K562 (cell line): ENCODE data around the gene PRDM16. TPM values are rescaled to one million over a fixed set of nuclear protein-coding genes. Genes with fewer than 3 reads are reported as not detected.

Experiments used
- ATAC-seq: fragments of 200-7000 bp; cut with Tn5 transposase; 3 replicates; pipeline ENCODE4 v1.9.1; 2020; ENCODE audit warnings: moderate library complexity
- BruUV-seq: library from RNA; stranded (reverse); fragments of 400-500 nt; replicated peaks from 2 replicates; lab custom pipeline; 2021; lab: Mats Ljungman, UMichigan
- CTCF ChIA-PET: fragments of 300-600 bp; formaldehyde crosslinking; extraction: SDS; loops from one replicate; lab custom pipeline; 2021; ENCODE audit warnings: low intra/inter-chr PET ratio; lab: Yijun Ruan, JAX
- POLR2A ChIA-PET: fragments of 300-600, 350-650 bp; sonication (Branson Sonifier 250); formaldehyde crosslinking; extraction: SDS; loops from one replicate; lab custom pipeline; 2021; ENCODE audit warnings: antibody characterized with exemption, inconsistent platforms; lab: Yijun Ruan, JAX
- DNase-seq, 4 experiments: peaks; one replicate each; pipeline versions ENCODE4 v3.0.0 to v3.0.0-alpha.2; 2011 to 2018; ENCODE audit warnings: low spot score in 3 of 4, mixed read lengths in 3 of 4; ENCODE audit errors: extremely low read depth in 1 of 4
- FAIRE-seq: peaks from 2 replicates; lab custom pipeline; 2011; peaks lifted over from hg19 to GRCh38; lab: Jason Lieb, UNC
- H2AFZ ChIP-seq: 2 replicates; pipeline ENCODE4 v1.6.0; 2011; ENCODE audit warnings: low read depth, low read length, control low read depth, inconsistent platforms
- H3K27ac ChIP-seq: fragments of 200-600 bp; 3 replicates; pipeline ENCODE4 v1.8.0; 2011; ENCODE audit warnings: low read depth, mild to moderate bottlenecking, control low read depth, inconsistent platforms, low read length, moderate library complexity, mixed read lengths; ENCODE audit errors: extremely low read depth
- H3K27me3 ChIP-seq, 2 experiments: fragments of 300-600 bp in 1 of 2; 2 replicates in 1 of 2; 3 replicates in 1 of 2; pipeline versions ENCODE4 v1.6.0 to v1.8.0; 2011; ENCODE audit warnings: inconsistent platforms in 2 of 2, low read length in 2 of 2, mild to moderate bottlenecking in 1 of 2, mixed read lengths in 1 of 2, moderate library complexity in 1 of 2; ENCODE audit not compliant: control insufficient read depth in 2 of 2, insufficient read depth in 2 of 2
- H3K36me3 ChIP-seq: fragments of 300-600 bp; 3 replicates; pipeline ENCODE4 v1.8.0; 2011; ENCODE audit warnings: mild to moderate bottlenecking, low read length, inconsistent platforms; ENCODE audit not compliant: control insufficient read depth, insufficient read depth
- H3K4me1 ChIP-seq, 2 experiments: fragments of 200-600 bp in 1 of 2; replicated peaks in 1 of 2; 2 replicates in 1 of 2; 3 replicates in 1 of 2; pipeline versions ENCODE4 v1.5.1 to v1.8.0; 2011; ENCODE audit warnings: inconsistent platforms in 2 of 2, low read length in 2 of 2, mild to moderate bottlenecking in 1 of 2, mixed read lengths in 1 of 2, moderate library complexity in 1 of 2; ENCODE audit not compliant: control insufficient read depth in 2 of 2, insufficient read depth in 2 of 2
- H3K4me2 ChIP-seq: 2 replicates; pipeline ENCODE4 v1.6.1; 2011; ENCODE audit warnings: low read length, control low read depth, inconsistent platforms, mixed read lengths; ENCODE audit not compliant: insufficient read depth
- H3K4me3 ChIP-seq: fragments of 200-600 bp; sonication (generic), shearing (Covaris generic); 2 replicates; pipeline ENCODE4 v1.5.1; 2016; ENCODE audit warnings: control low read depth, inconsistent platforms
- H3K79me2 ChIP-seq: fragments of 200-600 bp; 3 replicates; pipeline ENCODE4 v1.8.0; 2011; ENCODE audit warnings: low read length, inconsistent platforms; ENCODE audit not compliant: control insufficient read depth, insufficient read depth
- H3K9ac ChIP-seq, 2 experiments: 2 replicates each; pipeline versions ENCODE4 v1.6.0 to v1.6.1; 2011; ENCODE audit warnings: low read depth in 2 of 2, low read length in 2 of 2, control low read depth in 1 of 2, inconsistent platforms in 1 of 2, mild to moderate bottlenecking in 1 of 2, mixed read lengths in 1 of 2; ENCODE audit not compliant: insufficient read depth in 1 of 2
- H3K9me1 ChIP-seq: one replicate; pipeline ENCODE4 v1.6.0; 2011; ENCODE audit warnings: inconsistent platforms, mild to moderate bottlenecking, low read length, moderate library complexity; ENCODE audit not compliant: control insufficient read depth, insufficient read depth
- H3K9me3 ChIP-seq: replicated peaks from 2 replicates; pipeline ENCODE4 v1.5.1; 2011; ENCODE audit warnings: low read depth, low read length, inconsistent platforms; ENCODE audit not compliant: control insufficient read depth, insufficient read depth
- H4K20me1 ChIP-seq: replicated peaks from 2 replicates; pipeline ENCODE4 v1.6.1; 2011; ENCODE audit warnings: low read length, inconsistent platforms, mixed read lengths; ENCODE audit not compliant: control insufficient read depth, insufficient read depth
- ARID3A ChIP-seq: IDR thresholded peaks from 2 replicates; pipeline ENCODE4 v1.6.1; 2012; ENCODE audit warnings: low read depth, low read length, improper control_type of control experiment, borderline replicate concordance
- DPF2 ChIP-seq: fragments of 450-650 bp; IDR thresholded peaks from 2 replicates; pipeline ENCODE4 v1.6.1; 2016
- FOXP1 ChIP-seq: sonication (generic); formaldehyde crosslinking; IDR thresholded peaks from 2 replicates; pipeline ENCODE4 v1.8.0; 2022; ENCODE audit warnings: mild to moderate bottlenecking, missing genetic modification reagents
- GTF2E2 ChIP-seq: fragments of 200-800 bp; sonication (Bioruptor generic); IDR thresholded peaks from 2 replicates; pipeline ENCODE4 v1.6.1; 2016; ENCODE audit warnings: missing genetic modification characterization, missing compliant biosample characterization
- MCM3 ChIP-seq: fragments of 450-650 bp; IDR thresholded peaks from 2 replicates; pipeline ENCODE4 v1.6.1; 2016
- MEF2D ChIP-seq: conservative IDR thresholded peaks from 2 replicates; pipeline ENCODE4 v1.6.1; 2016; ENCODE audit warnings: low read depth, missing genetic modification characterization, missing compliant biosample characterization
- PBX2 ChIP-seq, 2 experiments: IDR thresholded peaks in 1 of 2; conservative IDR thresholded peaks in 1 of 2; 2 replicates each; pipeline ENCODE4 v1.6.1; 2016; ENCODE audit warnings: low read depth in 2 of 2, mild to moderate bottlenecking in 1 of 2, missing compliant biosample characterization in 1 of 2, missing genetic modification characterization in 1 of 2, moderate library complexity in 1 of 2
- PHF20 ChIP-seq: fragments of 450-650 bp; IDR thresholded peaks from 2 replicates; pipeline ENCODE4 v1.6.1; 2018; ENCODE audit not compliant: partially characterized antibody
- PHTF2 ChIP-seq: fragments of 250-450 bp; sonication (Bioruptor Pico); IDR thresholded peaks from 2 replicates; pipeline ENCODE4 v1.5.0; 2021; ENCODE audit warnings: mild to moderate bottlenecking
- POLR2A ChIP-seq: fragments of 450-650 bp; conservative IDR thresholded peaks from 2 replicates; pipeline ENCODE4 v1.6.1; 2016
- PTRF ChIP-seq: fragments of 450-650 bp; IDR thresholded peaks from 2 replicates; pipeline ENCODE4 v1.6.1; 2016; ENCODE audit warnings: mild to moderate bottlenecking, missing genetic modification characterization, missing compliant biosample characterization
- SFPQ ChIP-seq: fragments of 200-400 bp; formaldehyde crosslinking; IDR thresholded peaks from 2 replicates; pipeline ENCODE4 v1.6.1; 2017; ENCODE audit warnings: mild to moderate bottlenecking, low read depth, low read length, moderate library complexity
- TCF15 ChIP-seq: fragments of 250-450 bp; sonication (Bioruptor Pico); IDR thresholded peaks from 2 replicates; pipeline ENCODE4 v1.8.0; 2022; ENCODE audit warnings: moderate library complexity, mild to moderate bottlenecking, inconsistent platforms
- TEAD1 ChIP-seq, 2 experiments: fragments of 450-650 bp in 1 of 2; sonication (generic) in 1 of 2; formaldehyde crosslinking; IDR thresholded peaks; 2 replicates each; pipeline versions ENCODE4 v1.4.0 to v1.8.0; 2020 to 2022; ENCODE audit warnings: mild to moderate bottlenecking in 2 of 2, missing genetic modification reagents in 1 of 2
- WGBS: fragments of 100-300 bp; shearing (Covaris generic); methylation state at CpG from one replicate; pipeline ENCODE4 v1.1.6; 2016; ENCODE audit warnings: low coverage, mixed read lengths; ENCODE audit not compliant: insufficient coverage; ENCODE audit errors: missing lambda C conversion rate; 5-methylcytosine and 5-hydroxymethylcytosine counted together
- in situ Hi-C: fragments of 300-500 bp; cut with MboI; formaldehyde crosslinking; loops from 4 replicates; pipeline ENCODE4 v1.15.0; 2018; ENCODE audit warnings: inconsistent platforms, mixed read lengths
- intact Hi-C: fragments of 100-400 bp; cut with micrococcal nuclease; formaldehyde crosslinking; loops from 2 replicates; pipeline ENCODE4 v1.14.2; 2022
- polyA plus RNA-seq, 8 experiments: library from polyadenylated mRNA; depleted of rRNA in 4 of 8; stranded (reverse) in 5 of 8; unstranded in 3 of 8; fragments of >200 nt; fragmentation: Nextera tagmentation in 2 of 8; fragmentation: Illumina TruSeq in 1 of 8; extraction: Ambion mirVana in 2 of 8; extraction: Trizol in 1 of 8; gene quantifications; 2 replicates each; pipeline versions ENCODE4 v1.2.1 to v1.2.3, GENCODE V29; 2011 to 2014; ENCODE audit warnings: inconsistent platforms in 1 of 8, missing spikeins in 1 of 8
- total RNA-seq, 7 experiments: library from RNA; depleted of rRNA in 6 of 7; stranded (reverse); fragments of >200 nt in 6 of 7; fragmentation: Illumina TruSeq in 2 of 7; extraction: Trizol in 2 of 7; gene quantifications; 2 replicates each; pipeline versions ENCODE4 v1.2.1 to v1.2.3, GENCODE V29; 2011 to 2021; ENCODE audit warnings: low replicate concordance in 1 of 7

The PRDM16 gene
- total and polyA plus RNA-seq, 9 of the 15 experiments (the other 6 are each of a cell fraction or from before 2014, with no cell fraction given) = 0.10 to 0.27 TPM; not detected in 7

GRCh38 chr1:3290915-3291314 is 221.9 kb downstream of the PRDM16 start:
- Histone ChIP-seq H3K9ac (no peak overlapping the region), H3K27me3 (peaks cover 47 to 90% of the 10 kb centered on the region in 2 experiments; a peak in 4 of 5 replicates), H3K79me2 (no peaks in the 10 kb centered on the region), H4K20me1 (peaks cover 23% of the 10 kb centered on the region), H3K27ac (no peak overlapping the region), H3K4me3 (no peak overlapping the region), H3K4me1 (peaks cover 0 to 3% of the 10 kb centered on the region in 2 experiments; a peak in 1 of 5 replicates)
- in situ Hi-C loops = no loop called here
- BruUV-seq = no TSS peak
- 2% methylated on average over 15 of the region's 15 CpGs for WGBS
- TF ChIP-seq TEAD1 (CRISPR knock-in tag; IDR thresholded peaks at IDR 0.05) (no peak), PHTF2 (CRISPR knock-in tag) (no peak), MCM3 (no peak), SFPQ (no peak), GTF2E2 (tag) (no peak), TCF15 (CRISPR knock-in tag) (no peak), ARID3A (no peak), DPF2 (no peak), PHF20 (no peak), PTRF (tag) (no peak), FOXP1 (CRISPR knock-in tag) (no peak), MEF2D (tag) (no peak), POLR2A (no peak), PBX2 (CRISPR knock-in tag; IDR thresholded peaks at IDR 0.05; ENCODE audit: low read depth) (no peak), PBX2 (tag; conservative IDR thresholded peaks at IDR 0.05; ENCODE audit: low read depth) (no peak)
- TF ChIP-seq, all 486 proteins: peak for 0
- DNase-seq (no peak), FAIRE-seq (no peak), ATAC-seq (no peak)
- Histone ChIP-seq H3K9me3 (no peaks in the 10 kb centered on the region), H2AFZ (no peak overlapping the region), H3K9me1 (no peaks in the 10 kb centered on the region), H3K4me2 (no peak overlapping the region), H3K36me3 (no peaks in the 10 kb centered on the region)
- intact Hi-C loops = no loop called here
- ChIA-PET CTCF (no interaction called here), POLR2A (interaction anchor here (0.7 kb wide), 1 partner anchor 16 kb away, joined by 4 read pairs; no protein-coding TSS in a partner anchor)
